DND-41 (cell line): ENCODE data around the gene JARID2.

Source experiments
- CTCF ChIP-seq: IDR thresholded peaks from 2 replicates; pipeline ENCODE4 v1.5.1; 2012; ENCODE audit warnings: borderline replicate concordance, low read length, moderate library complexity, mild to moderate bottlenecking; ENCODE audit not compliant: poor library complexity, severe bottlenecking; ENCODE audit errors: extremely low read depth
- EZH2 ChIP-seq: IDR thresholded peaks from 3 replicates; pipeline ENCODE4 v1.6.1; 2012; ENCODE audit warnings: borderline replicate concordance, low read depth, mild to moderate bottlenecking, moderate library complexity, low read length, inconsistent platforms; ENCODE audit not compliant: severe bottlenecking

- no peak for TF ChIP-seq CTCF
- TF ChIP-seq EZH2: no peak
Measured at GRCh38 chr6:15421945-15422733, 176.3 kb downstream of the JARID2 start.
